RWPE2 (cell line): ENCODE measurements around the gene RHOD.
A peak's percentile ranks its signal among the peaks of the same experiment; 100 is the strongest.

ENCODE experiments used
- ATAC-seq: fragments of 200-7000 bp; cut with Tn5 transposase; 3 replicates; pipeline ENCODE4 v1.9.1; 2021; ENCODE audit warnings: low read depth
- DNase-seq: peaks from one replicate; pipeline ENCODE4 v3.0.0-alpha.2; 2020; ENCODE audit warnings: low spot score
- H3K27ac ChIP-seq: fragments of 450-650 bp; 2 replicates; pipeline ENCODE4 v1.5.1; 2017; ENCODE audit warnings: mild to moderate bottlenecking; ENCODE audit not compliant: poor library complexity, severe bottlenecking
- H3K27me3 ChIP-seq: fragments of 250-450 bp; sonication (Bioruptor Pico); 2 replicates; pipeline ENCODE4 v1.5.1; 2021; ENCODE audit warnings: mild to moderate bottlenecking, moderate library complexity; ENCODE audit not compliant: insufficient read depth, poor library complexity, severe bottlenecking
- H3K36me3 ChIP-seq: fragments of 250-450 bp; sonication (Bioruptor Pico); 2 replicates; pipeline ENCODE4 v1.5.1; 2020; ENCODE audit warnings: low read depth, mild to moderate bottlenecking, moderate library complexity
- H3K4me1 ChIP-seq: fragments of 250-450 bp; sonication (Bioruptor Pico); 2 replicates; pipeline ENCODE4 v1.5.1; 2021; ENCODE audit warnings: mild to moderate bottlenecking, moderate library complexity; ENCODE audit not compliant: insufficient read depth, poor library complexity, severe bottlenecking
- H3K4me3 ChIP-seq: fragments of 250-450 bp; sonication (Bioruptor Pico); 2 replicates; pipeline ENCODE4 v1.5.1; 2021; ENCODE audit warnings: mild to moderate bottlenecking, moderate library complexity; ENCODE audit not compliant: severe bottlenecking
- H3K9me3 ChIP-seq: fragments of 250-450 bp; sonication (Bioruptor Pico); 2 replicates; pipeline ENCODE4 v1.5.1; 2021; ENCODE audit warnings: mild to moderate bottlenecking, moderate library complexity; ENCODE audit not compliant: severe bottlenecking
- TF ChIP-seq, protein P1 (sequence below): fragments of 450-650 bp; IDR thresholded peaks from one replicate; pipeline ENCODE4 v1.5.1; 2017; ENCODE audit warnings: mild to moderate bottlenecking, moderate library complexity; ENCODE audit not compliant: poor library complexity, severe bottlenecking

RHOD gene

DNA sequence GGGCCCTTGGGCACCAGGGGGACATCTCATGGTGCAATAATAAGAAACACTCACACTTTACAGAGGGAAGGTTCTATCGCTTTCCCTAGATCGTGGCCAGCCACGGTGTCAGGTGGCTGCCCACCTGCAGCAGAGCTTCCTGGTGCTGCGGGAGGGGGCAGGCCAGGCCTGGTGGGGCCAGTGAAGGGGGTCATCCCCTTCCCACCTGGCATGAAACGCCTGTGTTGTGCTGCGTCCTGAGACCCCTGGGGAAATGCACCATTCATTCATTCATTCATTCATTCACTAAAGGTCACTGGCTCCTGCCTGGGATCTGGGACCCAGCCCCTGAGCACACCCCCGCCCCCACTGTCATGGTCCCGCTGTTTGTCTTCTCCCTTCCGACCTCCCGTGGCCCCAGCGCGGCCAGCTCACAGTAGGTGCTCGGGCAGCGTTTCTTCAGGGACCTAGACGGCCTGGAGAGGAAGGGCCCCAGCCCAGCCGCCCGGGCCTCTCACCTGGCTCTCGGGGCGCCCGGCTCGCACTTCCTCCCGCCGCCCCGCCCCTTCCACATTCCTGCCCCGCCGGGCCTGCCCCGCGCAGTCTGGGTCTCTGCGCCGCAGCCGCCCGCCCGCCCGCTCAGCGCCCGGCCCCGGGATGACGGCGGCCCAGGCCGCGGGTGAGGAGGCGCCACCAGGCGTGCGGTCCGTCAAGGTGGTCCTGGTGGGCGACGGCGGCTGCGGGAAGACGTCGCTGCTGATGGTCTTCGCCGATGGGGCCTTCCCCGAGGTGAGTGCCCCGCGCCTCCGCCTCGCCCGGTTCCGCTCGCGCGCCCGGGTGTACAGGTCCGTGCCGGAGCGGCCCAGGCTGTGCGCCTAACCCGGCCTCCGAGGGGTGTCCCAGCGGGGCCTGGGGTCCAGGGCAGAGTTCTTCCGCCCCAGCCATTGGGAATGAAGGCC is at the start of gene RHOD:
TSS of gene RHOD (plus strand) at position 581 of the 938 bp plus-strand sequence. CDS start at position 637, 56 bp downstream.
- Histone ChIP-seq H3K4me3 (peak within 1 kb of the TSS; percentile 47), H3K4me1 (peaks cover 32% of the 10 kb centered on the region), H3K9me3 (no peaks in the 10 kb centered on the region), H3K36me3 (peaks cover 14% of the 10 kb centered on the region), H3K27me3 (no peaks in the 10 kb centered on the region), H3K27ac (peak within 1 kb of the TSS; percentile 95)
- TF ChIP-seq, protein P1, sequence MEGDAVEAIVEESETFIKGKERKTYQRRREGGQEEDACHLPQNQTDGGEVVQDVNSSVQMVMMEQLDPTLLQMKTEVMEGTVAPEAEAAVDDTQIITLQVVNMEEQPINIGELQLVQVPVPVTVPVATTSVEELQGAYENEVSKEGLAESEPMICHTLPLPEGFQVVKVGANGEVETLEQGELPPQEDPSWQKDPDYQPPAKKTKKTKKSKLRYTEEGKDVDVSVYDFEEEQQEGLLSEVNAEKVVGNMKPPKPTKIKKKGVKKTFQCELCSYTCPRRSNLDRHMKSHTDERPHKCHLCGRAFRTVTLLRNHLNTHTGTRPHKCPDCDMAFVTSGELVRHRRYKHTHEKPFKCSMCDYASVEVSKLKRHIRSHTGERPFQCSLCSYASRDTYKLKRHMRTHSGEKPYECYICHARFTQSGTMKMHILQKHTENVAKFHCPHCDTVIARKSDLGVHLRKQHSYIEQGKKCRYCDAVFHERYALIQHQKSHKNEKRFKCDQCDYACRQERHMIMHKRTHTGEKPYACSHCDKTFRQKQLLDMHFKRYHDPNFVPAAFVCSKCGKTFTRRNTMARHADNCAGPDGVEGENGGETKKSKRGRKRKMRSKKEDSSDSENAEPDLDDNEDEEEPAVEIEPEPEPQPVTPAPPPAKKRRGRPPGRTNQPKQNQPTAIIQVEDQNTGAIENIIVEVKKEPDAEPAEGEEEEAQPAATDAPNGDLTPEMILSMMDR: no peak
- peak; percentile 54 for ATAC-seq
- no peak for DNase-seq

GRCh38 chr11:67007126-67007525 is 49.5 kb upstream of the RHOD start:
- no peak overlapping the region for H3K4me3 ChIP-seq
- no peaks in the 10 kb centered on the region for H3K9me3 ChIP-seq
- no peak overlapping the region for H3K27ac ChIP-seq
- ATAC-seq: no peak
- DNase-seq: no peak
- no peaks in the 10 kb centered on the region for H3K27me3 ChIP-seq
- TF ChIP-seq, protein P1: no peak
- no peaks in the 10 kb centered on the region for H3K4me1 ChIP-seq
- no peaks in the 10 kb centered on the region for H3K36me3 ChIP-seq

DNA sequence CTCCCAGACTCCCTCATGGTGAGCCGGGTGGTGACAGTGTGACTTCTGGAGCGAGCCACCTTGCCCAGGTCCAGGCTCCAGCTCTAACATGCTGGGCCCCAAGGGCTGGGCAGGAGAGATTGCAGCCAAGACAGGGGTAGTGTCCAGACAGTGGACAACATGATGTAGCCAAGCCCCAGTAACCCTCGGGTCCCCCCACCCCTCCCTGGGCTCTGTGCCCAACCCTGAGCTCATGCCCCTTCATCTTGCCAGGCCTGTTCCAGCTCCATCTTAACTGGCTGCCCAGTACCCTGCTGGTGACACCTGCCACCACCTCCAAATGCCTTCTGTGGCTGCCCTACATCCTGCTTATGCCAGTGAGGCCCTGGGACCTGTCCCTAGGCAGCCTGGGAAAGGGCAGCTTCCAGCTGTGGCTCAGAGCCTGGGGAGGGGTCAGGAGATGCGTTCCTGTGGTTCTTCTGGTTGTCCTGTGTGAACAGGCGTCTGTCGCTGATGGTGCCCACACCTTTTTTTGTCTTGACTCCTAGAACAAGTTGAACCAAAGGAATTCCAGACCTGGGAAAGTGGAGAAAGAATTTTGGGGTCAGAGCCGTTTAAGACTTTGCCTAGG is 46.2 kb upstream of the RHOD start:
- Histone ChIP-seq H3K36me3 (no peaks in the 10 kb centered on the region), H3K27me3 (no peaks in the 10 kb centered on the region), H3K27ac (no peak overlapping the region), H3K9me3 (no peaks in the 10 kb centered on the region), H3K4me3 (no peak overlapping the region), H3K4me1 (no peaks in the 10 kb centered on the region)
- DNase-seq (no peak), ATAC-seq (no peak)
- TF ChIP-seq, protein P1: no peak

DNA sequence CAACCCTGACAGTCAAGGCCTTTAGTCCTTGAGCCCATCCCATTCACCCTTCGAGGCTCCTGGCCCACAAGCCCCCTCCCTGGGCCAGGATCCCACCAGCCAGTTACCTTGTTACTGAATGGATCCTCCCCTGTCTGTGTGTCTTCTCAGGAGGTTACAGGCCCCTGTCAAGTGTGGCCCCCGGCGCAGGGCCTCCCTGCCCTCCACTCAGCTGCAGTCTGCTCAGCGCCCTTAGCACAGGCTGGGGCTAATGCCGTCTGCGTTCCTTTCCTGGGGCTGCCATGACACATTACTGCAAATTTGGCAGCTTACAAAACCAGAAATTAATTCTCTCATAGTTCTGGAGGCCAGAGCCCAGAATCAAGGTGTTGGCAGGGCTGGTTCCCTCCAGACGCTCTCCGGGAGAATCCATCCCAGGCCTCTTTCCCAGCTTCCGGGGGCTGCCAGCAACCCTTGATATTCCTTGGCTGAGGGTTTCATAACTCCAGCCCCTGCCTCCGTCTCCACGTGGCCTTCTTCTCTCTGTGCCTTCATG is 43.1 kb upstream of the RHOD start:
- Histone ChIP-seq H3K4me1 (no peaks in the 10 kb centered on the region), H3K27ac (no peak overlapping the region), H3K27me3 (no peaks in the 10 kb centered on the region), H3K9me3 (no peaks in the 10 kb centered on the region), H3K36me3 (no peaks in the 10 kb centered on the region), H3K4me3 (no peak overlapping the region)
- ATAC-seq (no peak), DNase-seq (no peak)
- TF ChIP-seq, protein P1: no peak
